ENCODE data around the gene PTPRQ. TPM values are rescaled to one million over a fixed set of nuclear protein-coding genes. Genes with fewer than 3 reads are reported as not detected.

The PTPRQ gene
- total RNA-seq, 1 experiment from 2014 or later, result 0.17 TPM

- no peak for DNase-seq (ENCODE audit: extremely low read depth, low read depth)
Observed at GRCh38 chr12:80697270-80697887, 253.3 kb downstream of the PTPRQ start.

- no peak for DNase-seq (ENCODE audit: extremely low read depth, low read depth)
Observed at GRCh38 chr12:80698256-80698655, 254.2 kb downstream of the PTPRQ start.

- no peak for DNase-seq (ENCODE audit: extremely low read depth, low read depth)
Observed at GRCh38 chr12:80698847-80699542, 255.0 kb downstream of the PTPRQ start.

- no peak for DNase-seq (ENCODE audit: extremely low read depth, low read depth)
Observed at GRCh38 chr12:80700327-80700726, 256.3 kb downstream of the PTPRQ start.

GRCh38 chr12:80701388-80701787 is 257.4 kb downstream of the PTPRQ start:
- DNase-seq (ENCODE audit: extremely low read depth, low read depth), result no peak

GRCh38 chr12:80702889-80703805 is 259.1 kb downstream of the PTPRQ start:
- DNase-seq (ENCODE audit: extremely low read depth, low read depth), result peak; percentile 38

GRCh38 chr12:80704420-80704819 is 260.4 kb downstream of the PTPRQ start:
- no peak for DNase-seq (ENCODE audit: extremely low read depth, low read depth)

- no peak for DNase-seq (ENCODE audit: extremely low read depth, low read depth)
Observed at GRCh38 chr12:80707126-80707829, 263.2 kb downstream of the PTPRQ start, which contains the start of gene MYF6. Gene MYF6 (plus strand): TSS chr12:80707634. CDS start chr12:80707720, 86 bp downstream.

- no peak for DNase-seq (ENCODE audit: extremely low read depth, low read depth)
Observed at GRCh38 chr12:80707830-80708258, 263.8 kb downstream of the PTPRQ start.

GRCh38 chr12:80708259-80708974 is 264.4 kb downstream of the PTPRQ start:
- no peak for DNase-seq (ENCODE audit: extremely low read depth, low read depth)

GRCh38 chr12:80708975-80709328 is 264.9 kb downstream of the PTPRQ start:
- DNase-seq (ENCODE audit: extremely low read depth, low read depth), result no peak

GRCh38 chr12:80709811-80710726 is 266.0 kb downstream of the PTPRQ start:
- no peak for DNase-seq (ENCODE audit: extremely low read depth, low read depth)

GRCh38 chr12:80710727-80711449 is 266.9 kb downstream of the PTPRQ start:
- DNase-seq (ENCODE audit: extremely low read depth, low read depth), result no peak

GRCh38 chr12:80711866-80712265 is 267.8 kb downstream of the PTPRQ start:
- DNase-seq (ENCODE audit: extremely low read depth, low read depth), result no peak

- no peak for DNase-seq (ENCODE audit: extremely low read depth, low read depth)
Observed at GRCh38 chr12:80712866-80713265, 268.8 kb downstream of the PTPRQ start.

- DNase-seq (ENCODE audit: extremely low read depth, low read depth), result no peak
Observed at GRCh38 chr12:80713419-80713818, 269.4 kb downstream of the PTPRQ start.

GRCh38 chr12:80714055-80714454 is 270.0 kb downstream of the PTPRQ start:
- no peak for DNase-seq (ENCODE audit: extremely low read depth, low read depth)

GRCh38 chr12:80714846-80715245 is 270.8 kb downstream of the PTPRQ start:
- no peak for DNase-seq (ENCODE audit: extremely low read depth, low read depth)
